GM18499 (cell line): ENCODE results near the gene FXYD3.

Source experiments
- ATAC-seq: cut with Tn5 transposase; IDR thresholded peaks from one replicate; pipeline ENCODE4 v1.9.1; 2021; ENCODE audit warnings: moderate number of reproducible peaks; ENCODE audit not compliant: insufficient read depth, unreplicated experiment

The FXYD3 gene

DNA sequence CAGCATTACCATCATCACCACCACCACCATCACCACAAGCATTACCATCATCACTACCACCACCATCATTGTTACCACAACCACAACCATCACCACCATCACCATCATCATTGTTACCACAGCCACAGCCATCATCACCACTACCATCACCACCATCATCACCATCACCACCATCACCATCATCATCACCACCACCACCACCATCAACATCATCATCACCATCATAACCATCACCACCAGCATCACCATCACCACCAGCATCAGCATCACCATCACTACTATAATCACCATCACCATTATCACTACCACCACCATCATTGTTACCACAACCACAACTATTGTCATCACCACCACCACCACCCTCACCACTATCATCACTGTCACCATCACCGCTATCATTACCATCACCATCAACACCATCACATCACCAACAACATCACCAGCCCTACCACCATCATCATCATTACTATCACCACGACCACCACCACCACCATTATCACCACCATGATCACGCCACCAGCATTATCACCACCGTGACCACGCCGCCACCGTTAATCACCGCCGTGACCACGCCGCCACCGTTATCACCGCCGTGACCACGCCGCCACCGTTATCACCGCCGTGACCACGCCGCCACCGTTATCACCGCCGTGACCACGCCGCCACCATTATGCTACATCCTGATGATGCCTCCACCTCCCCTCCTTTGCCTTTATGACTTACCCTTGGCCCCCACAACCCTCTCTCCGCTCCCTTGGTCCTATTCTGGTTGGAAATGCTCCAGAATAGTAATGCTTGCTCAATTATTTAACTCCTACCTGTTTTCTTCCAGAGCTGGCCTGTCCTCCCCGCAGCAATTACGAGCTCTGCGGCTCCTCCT is 10.0 kb upstream of the FXYD3 start:
- ATAC-seq = no peak

DNA sequence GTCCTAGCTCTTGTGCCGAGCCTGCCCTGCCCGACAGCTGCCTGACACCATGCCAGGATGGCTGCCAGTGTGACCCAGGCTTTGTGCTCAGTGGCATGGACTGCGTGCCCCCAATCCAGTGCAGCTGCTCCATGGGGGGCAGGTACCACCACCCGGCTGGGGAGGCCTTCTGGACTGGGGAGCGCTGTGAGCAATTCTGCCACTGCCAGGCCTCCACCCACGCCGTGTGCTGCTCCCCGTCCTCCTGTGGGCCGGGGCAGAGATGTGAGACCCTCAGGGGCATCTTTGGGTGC is 9.4 kb upstream of the FXYD3 start:
- no peak for ATAC-seq

DNA sequence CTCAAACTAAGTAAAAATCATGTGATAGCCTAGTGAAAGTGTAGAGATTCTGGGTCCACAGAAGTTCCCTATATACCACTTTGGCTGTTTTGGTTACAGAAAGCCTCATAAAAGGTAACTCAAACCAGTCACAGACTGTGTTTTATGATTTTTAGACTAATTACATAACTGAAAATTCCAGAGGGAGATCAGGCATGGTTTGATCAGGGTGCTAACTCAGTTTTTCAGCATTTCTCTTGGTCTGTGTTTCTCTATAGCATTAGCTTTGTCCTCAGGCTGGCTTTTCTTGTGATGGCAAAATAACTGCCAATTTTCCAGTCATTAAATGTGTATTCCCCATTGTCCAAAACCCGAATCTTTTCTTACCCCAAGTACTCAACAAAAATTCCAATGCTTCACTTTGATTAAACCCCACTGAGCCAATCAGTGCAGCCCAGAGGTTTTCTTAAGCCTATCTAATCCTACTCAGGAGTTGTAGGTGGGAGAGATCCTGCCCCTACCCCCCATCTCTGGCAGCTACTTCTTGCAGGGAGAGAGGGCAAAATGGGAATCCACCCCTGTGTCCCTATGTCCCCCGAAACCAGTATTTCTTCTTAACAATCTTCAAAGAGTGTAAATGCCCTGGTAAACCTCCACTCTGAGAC is 8.6 kb upstream of the FXYD3 start:
- ATAC-seq = no peak

DNA sequence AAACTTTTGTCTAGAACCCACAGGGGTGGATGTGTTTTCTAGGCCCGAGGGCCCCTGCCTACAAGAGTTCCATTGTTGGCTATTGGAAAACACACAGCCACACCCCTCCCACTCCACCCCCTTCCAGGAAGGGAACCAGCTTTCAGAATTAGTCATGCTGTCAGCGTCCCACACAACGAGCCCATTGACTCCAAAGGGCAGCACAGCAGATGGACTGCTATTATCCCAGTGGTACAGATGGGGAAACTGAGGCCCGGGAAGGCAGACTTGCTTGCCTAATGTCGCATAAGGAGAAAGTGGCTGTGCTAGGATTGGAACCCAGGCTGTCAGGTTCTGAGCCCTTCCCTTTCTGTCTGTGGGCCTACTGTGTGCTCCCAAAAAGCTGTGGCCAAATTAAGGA is 8.1 kb upstream of the FXYD3 start:
- ATAC-seq = no peak

DNA sequence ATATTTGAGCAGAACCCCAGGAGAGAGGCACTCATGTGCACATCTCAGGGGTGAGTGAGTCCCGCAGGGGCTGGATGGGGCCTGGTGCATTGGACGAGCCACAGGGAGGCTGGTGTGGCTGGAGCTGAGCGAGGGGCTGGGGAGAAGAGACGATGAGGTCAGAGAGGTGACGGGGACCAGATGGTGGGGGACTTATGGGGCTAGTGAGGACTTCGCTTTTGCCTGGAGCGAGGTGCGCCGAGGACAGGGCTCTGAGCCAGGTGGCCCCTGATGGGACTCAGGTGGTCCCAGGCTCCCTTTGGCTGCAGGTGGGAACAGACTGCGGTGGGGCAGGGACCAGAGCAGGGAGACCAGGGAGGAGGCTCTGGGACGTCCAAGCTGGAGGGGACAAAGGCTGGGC is 6.9 kb upstream of the FXYD3 start:
- ATAC-seq = no peak

GRCh38 chr19:35109395-35110112 is 6.1 kb upstream of the FXYD3 start:
- no peak for ATAC-seq

- no peak for ATAC-seq
These were observed 4.6 kb upstream of the FXYD3 start for GRCh38 chr19:35110974-35111373.

DNA sequence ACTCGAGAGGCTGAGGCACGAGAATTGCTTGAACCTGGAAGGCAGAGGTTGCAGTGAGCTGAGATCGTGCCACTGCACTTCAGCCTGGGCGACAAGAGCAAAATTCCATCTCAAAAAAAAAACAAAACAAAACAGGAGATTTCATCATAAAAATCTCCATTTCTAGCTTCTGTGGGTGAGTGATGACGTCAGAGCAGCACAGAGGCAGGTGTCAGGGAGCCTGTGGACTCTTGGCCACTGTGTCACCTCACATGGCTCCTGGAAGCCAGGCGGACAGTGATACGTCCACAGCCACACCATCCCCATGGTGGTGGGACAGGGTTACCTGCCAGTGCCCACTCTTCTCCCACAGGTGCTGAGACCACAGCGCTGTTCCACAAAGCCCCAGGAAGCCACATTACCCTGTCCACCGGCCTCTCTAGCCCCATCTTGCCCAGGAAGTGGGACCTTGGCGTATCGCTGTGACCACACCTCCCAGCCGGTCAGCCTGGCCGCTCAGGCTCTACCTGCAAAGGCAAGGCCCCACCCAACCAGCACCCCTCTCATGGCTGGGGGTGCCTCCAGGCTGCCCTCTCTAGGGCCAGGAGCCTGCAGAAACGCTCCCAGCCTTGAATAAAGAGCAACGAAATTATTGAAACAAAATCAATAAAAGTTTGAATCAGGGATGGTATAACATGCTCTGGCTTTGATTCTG is 2.5 kb upstream of the FXYD3 start:
- no peak for ATAC-seq

GRCh38 chr19:35114353-35115176 is 1.1 kb upstream of the FXYD3 start:
- no peak for ATAC-seq

GRCh38 chr19:35116072-35116801 is 614 bp downstream of the FXYD3 start:
- ATAC-seq = no peak

DNA sequence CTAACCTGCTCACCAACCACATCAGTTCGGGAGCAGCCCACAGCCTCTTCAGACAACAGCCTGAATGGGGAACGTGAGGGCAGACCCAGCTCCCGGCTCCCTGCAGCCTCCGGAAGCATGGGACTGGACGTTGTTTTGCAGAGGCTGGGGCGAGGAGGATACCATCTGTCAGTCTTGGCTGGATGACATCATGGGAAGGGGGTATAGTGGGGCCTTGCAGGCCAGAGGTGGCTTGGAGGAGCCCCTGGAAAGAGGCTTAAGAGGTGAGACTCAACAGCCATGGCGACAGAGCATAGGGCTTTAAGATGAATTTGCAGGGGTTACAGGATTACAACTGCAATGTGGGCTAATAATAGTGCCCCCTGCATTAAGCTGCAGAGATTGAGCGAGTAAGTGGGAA is 1.5 kb downstream of the FXYD3 start:
- ATAC-seq = no peak

DNA sequence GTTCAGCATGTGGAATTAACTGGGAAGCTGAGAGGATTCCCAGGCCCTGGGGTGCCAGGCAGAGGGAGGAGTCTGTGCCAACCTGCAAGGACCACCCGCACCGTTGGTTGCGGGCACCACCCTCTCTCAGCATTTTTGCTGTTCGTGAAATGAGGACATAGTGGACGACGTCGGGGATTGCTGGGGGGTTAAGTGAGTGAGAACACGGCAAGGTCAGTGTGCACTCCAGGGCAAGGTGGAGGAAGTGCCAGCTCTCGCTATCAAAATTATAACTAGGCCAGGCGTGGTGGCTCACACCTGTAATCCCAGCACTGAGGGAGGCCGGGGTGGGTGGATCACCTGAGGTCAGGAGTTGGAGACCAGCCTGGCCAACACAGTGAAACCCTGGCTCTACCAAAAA is 2.2 kb downstream of the FXYD3 start:
- ATAC-seq = no peak

DNA sequence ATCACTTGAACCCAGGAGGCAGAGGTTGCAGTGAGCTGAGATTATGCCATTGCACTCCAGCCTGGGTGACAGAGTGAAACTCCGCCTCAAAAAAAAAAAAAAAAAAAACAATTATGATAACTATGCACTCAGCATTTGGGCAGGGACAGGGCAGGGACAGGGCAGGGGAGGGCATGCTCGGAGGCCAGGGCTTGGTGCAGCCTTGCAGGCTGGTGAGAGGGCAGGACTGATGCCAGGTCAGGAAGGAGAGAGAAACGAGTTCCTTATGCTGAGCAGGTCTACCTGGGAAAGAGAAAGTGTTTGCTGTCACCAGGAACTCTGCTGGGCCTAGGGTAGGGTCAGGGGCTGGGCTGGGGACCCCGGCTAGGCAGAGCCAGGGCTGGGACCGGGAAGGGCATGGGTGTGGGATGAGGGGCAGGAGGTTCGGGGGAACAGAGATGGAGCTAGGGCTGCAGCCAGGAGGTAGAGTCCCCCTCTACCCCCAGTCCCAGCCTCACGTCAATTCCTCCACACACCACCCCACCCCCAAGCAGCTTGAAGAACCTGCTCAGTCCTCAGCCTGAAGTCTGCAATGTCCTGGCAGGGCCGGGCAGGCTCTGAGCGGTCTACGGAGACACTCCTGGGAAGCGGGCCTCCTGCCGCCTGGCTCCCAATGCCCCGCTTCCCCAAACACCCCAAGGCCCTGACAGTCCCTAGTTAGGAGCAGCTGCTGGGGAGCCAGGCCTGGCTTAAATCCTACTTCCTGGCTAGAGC is 2.8 kb downstream of the FXYD3 start:
- ATAC-seq = no peak

DNA sequence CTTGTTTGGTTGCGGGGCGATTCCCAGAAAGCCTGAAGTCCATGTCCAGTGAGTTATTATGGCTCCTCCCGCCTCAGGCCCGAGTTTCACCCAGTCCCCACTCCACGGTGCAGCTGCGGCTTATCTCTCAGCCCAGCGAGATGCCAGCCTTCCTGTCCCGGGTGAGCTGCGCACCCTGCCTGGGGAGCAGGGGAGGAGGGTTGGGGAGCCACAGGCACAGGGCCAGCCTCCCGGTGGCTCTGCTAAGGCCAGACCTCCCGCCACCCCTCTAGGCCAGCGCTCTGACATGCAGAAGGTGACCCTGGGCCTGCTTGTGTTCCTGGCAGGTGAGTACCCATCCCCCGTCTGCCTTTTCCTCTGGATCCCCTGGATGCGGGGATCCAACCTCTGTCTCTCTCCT is 3.5 kb downstream of the FXYD3 start:
- ATAC-seq = no peak

- no peak for ATAC-seq
These were observed 4.0 kb downstream of the FXYD3 start for GRCh38 chr19:35119578-35120155.

- no peak for ATAC-seq
These were observed 4.9 kb downstream of the FXYD3 start for GRCh38 chr19:35120492-35120891.

- no peak for ATAC-seq
These were observed 5.3 kb downstream of the FXYD3 start for GRCh38 chr19:35120898-35121297.
